GM19467 (cell line): ENCODE results near the gene CHCHD10.

Experiments
- ATAC-seq: cut with Tn5 transposase; IDR thresholded peaks from one replicate; pipeline ENCODE4 v1.9.1; 2021; ENCODE audit warnings: mild to moderate bottlenecking, moderate library complexity; ENCODE audit not compliant: unreplicated experiment

CHCHD10 gene

GRCh38 chr22:23787910-23788309, 20.1 kb upstream of the CHCHD10 start:
- ATAC-seq, result no peak

- no peak for ATAC-seq
Observed at GRCh38 chr22:23787600-23787896, 19.8 kb upstream of the CHCHD10 start.

- ATAC-seq, result peak; percentile 58
Observed at GRCh38 chr22:23786752-23787599, 19.2 kb upstream of the CHCHD10 start, which contains the start of gene SMARCB1. SMARCB1 (plus strand) TSS chr22:23786966; CDS start chr22:23787170, 204 bp downstream.

DNA sequence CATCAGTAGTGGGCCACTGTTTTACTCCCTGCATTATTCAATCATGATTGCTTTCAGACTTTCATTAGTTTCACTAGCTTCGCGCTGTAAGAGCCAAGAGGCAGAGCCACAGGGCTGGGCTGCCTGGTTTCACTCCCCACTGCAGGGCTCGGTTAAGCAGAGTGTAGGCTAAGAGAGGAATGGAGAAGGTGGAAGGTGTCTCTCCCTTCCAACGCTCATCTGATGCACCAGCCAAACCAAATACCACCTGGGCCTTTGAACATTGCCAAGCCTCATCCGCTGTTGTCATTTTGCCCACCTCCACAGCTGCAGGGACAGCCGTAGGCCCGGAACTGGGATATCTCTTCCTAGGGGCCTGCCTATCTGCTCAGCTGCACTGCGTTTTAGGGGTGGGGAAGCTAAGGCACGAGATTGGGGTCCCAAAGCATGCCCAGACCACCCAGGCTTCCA, 18.5 kb upstream of the CHCHD10 start:
- ATAC-seq, result no peak

DNA sequence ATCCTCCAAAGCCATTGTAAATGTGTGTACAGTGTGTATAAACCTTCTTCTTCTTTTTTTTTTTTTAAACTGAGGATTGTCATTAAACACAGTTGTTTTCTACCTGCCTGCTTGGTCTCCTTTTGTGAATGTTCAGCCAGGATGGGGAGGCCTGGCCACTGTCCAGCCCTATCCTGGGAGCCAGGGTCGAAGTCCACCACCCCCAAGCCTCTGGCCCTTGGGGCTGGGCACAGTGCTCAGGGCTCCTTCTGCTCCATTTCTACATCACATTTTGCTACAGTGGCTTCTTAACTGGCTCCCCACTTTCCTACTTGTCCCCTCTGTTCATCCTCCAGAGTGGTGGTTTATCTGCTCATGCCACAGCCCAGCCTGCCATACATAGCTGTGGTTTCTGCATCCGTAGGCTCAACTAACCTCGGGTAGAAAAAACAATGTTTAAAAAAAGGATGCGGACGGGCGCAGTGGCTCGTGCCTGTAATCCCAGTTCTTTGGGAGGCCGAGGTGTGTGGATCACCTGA, 16.5 kb upstream of the CHCHD10 start:
- ATAC-seq, result no peak

GRCh38 chr22:23783265-23784150, 15.7 kb upstream of the CHCHD10 start:
- no peak for ATAC-seq

DNA sequence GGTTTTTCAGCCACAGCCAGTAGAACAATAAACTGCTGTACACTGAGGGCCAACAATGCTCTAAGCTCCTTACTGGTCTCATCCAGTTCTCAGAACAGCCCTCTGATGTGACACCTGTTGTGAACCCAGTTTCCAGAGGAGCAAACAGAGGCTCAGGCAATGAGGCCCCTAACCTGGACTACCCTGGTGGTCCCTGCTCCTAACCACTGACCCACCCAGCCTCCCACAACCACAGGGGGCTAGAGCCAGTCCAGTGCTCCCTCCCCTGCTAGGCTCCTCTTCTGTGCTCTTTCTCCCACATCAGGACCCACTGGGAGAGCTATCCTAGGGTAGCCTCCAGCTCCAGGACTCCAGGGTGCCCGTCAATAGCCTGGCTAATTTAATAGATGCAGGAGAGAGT, 14.9 kb upstream of the CHCHD10 start:
- ATAC-seq, result no peak

DNA sequence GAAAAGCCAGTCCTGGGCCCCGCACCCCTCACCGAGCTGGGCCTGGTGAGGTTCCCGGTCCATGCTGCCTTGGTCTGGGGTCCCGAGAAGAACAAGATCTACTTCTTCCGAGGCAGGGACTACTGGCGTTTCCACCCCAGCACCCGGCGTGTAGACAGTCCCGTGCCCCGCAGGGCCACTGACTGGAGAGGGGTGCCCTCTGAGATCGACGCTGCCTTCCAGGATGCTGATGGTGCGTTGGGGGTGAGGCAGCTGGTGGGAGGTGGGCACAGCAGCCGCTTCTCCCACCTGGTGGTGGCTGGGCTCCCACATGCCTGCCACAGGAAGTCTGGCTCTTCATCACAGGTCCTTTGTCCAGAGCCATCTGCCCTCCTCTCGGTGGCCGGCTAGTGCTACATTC, 14.5 kb upstream of the CHCHD10 start:
- no peak for ATAC-seq

DNA sequence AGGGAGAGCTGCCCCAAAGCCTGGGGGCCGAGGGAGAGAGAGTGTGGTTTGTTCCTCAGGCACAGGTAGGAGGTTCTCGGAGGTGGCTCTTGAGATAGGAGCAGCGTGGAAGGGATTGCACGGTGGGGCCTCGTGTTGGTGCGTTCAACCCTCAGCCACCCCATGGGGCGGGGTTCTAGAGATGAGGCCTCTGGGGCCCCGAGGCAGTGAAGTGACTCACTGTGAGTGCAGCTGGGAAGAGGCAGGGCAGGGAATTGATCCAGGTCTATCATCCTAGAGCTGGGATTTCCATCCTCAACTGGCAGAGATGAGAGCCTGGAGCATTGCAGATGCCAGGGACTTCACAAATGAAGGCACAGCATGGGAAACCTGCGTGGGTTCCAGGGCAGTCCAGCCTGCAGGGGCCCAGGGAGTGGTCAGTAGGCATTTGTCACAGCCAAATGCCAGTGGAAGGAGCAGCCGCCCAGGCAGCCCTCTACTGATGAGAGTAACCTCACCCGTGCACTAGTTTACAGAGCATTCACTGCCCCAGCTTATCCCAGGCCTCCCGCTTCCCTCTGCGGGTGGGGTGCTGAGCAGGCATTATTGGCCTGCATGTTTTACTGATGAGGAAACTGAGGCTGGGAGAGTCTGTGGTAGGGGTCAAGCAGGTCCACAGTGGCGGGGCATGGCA, 13.9 kb upstream of the CHCHD10 start:
- ATAC-seq, result no peak

DNA sequence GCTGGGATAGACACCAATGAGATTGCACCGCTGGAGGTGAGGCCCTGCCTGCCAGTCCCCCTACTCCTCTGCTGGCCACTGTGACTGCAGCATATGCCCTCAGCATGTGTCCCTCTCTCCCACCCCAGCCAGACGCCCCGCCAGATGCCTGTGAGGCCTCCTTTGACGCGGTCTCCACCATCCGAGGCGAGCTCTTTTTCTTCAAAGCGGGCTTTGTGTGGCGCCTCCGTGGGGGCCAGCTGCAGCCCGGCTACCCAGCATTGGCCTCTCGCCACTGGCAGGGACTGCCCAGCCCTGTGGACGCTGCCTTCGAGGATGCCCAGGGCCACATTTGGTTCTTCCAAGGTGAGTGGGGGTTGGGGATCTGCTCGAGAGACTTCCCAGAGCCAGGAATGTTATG, 13.3 kb upstream of the CHCHD10 start:
- ATAC-seq, result no peak

GRCh38 chr22:23780146-23780748, 12.5 kb upstream of the CHCHD10 start:
- no peak for ATAC-seq

DNA sequence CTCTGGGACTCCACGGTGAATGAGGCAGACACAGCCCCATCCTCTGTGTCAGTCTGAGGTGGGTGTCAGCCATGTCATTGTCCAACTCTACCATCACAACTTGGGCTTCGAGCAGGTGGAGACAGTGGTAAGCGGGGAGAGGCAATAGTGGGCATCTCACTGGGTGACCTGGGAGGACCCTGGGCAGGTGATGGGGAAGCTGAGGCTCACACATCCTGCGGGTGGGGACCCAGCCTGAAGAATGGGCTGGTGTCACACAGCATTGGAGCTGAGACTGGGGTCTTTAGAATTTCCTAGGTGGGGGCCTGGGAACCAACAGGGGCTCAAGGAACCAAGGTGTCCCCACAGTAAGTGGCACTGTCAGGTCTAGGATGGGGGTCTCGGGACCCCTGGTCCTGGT, 12.0 kb upstream of the CHCHD10 start:
- ATAC-seq, result no peak

GRCh38 chr22:23779083-23779482, 11.3 kb upstream of the CHCHD10 start:
- ATAC-seq, result no peak

- ATAC-seq, result no peak
Observed at GRCh38 chr22:23778577-23778900, 10.8 kb upstream of the CHCHD10 start.

DNA sequence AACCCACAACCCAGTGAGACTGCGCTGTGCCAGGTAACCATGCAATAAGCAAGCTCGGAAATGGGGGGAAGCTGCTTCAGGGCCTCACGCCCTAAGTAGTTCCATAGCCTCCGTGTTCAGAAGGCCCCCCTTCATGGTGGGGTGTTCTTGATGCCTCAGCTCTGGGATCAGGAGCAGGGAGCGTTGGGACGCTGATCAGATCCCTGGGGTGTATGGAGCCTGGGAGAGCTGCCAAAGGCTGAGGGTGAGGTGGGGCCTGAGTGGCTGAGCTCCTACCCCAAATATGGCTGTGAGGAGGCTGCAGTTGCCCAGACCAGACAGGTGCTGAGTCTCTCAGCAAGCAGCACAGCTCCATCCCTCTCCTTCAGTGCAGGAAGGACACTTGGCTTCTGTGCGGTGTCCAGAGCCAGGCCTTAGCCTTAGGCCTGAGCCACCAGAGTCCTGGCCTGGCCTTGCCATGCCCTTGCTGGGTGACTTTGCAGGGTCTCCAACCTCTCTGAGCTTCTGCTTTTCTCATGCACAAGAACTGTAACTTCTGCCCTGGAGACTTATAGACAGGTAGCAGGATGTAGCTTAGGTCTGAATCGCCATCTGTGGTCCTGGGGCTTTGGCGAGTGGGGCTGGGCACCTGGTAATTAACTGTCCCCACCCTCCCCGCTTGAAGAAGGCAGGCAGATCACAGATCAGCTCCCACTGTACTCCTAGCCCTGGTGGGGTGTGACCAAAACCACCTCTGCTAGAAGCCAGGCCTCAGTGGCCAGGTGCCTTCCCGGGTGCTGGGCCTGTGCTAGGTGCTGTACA, 10.2 kb upstream of the CHCHD10 start:
- ATAC-seq, result no peak

DNA sequence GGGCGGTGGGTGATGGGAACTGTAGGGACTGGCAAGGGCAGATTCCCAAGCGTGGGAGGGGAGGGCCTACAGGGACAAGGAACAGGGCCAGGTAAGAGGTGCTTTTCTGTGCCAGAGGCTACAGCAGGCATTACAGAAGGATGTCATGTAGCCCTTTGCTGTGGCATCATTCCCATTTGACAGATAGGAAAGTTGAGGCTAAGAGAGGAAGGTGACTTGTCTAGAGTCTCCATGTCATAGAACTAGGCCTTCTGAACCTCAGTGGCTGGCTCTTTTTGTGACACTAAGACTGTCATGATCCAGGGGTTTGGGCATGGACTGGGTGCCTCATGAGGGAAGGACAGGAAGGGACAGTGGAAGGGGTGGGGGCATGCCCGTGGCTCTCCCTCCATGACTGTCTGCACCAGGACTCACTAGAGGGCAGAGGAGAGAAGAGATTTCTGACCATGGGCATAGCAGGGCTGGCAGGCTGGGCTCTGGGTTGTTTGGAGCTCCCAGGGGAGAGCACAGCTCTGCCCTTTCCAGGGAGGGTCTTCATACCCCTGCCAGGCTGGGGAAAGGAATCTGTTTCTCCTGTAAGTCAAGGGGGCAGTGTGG, 8.1 kb upstream of the CHCHD10 start:
- no peak for ATAC-seq

DNA sequence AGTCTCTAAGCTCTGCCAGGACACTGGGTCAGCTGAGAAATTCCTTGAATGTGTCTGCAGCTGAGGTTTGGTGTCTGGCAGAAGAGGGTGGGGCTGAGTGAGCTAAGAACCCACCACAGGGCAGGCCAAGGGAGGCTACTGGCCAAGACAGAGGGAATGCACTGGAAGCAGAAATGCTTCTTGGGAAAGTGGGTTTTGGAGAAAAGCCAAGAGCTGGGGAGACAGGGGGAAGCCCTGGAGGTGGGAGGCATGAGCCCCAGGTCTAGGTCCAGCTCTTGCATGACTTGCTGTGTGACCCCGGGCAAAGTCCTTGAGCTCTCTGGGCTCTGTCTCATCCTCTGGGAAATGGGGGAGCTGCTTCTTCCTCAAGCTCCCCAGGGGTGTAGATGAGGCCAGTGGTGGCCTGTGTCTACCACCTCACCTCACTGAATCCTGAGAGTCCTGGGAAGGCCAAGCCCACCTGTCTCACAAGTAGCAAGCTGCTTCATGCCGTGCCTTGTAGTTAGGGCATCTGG, 7.2 kb upstream of the CHCHD10 start:
- no peak for ATAC-seq

GRCh38 chr22:23774114-23774921, 6.5 kb upstream of the CHCHD10 start:
- no peak for ATAC-seq
